PFSK-1 (cell line): Measurements from ENCODE around the gene TIGD7.

Experiments
- FOXP2 ChIP-seq: optimal IDR thresholded peaks from 2 replicates; pipeline ENCODE3; 2011; ENCODE audit warnings: borderline replicate concordance, control low read depth, inconsistent platforms; ENCODE audit not compliant: insufficient read depth; ENCODE audit errors: extremely low read length, extremely low read depth
- POLR2AphosphoS5 ChIP-seq: IDR thresholded peaks from 2 replicates; pipeline ENCODE4 v1.6.1; 2012; ENCODE audit warnings: low read depth, mild to moderate bottlenecking, control low read depth, low read length, moderate library complexity
- REST ChIP-seq, 2 experiments: IDR thresholded peaks; 2 replicates each; pipeline versions ENCODE4 v1.6.1 to v1.8.0; 2011 to 2012; ENCODE audit warnings: low read depth in 2 of 2, low read length in 2 of 2, control low read depth in 1 of 2, inconsistent platforms in 1 of 2, mild to moderate bottlenecking in 1 of 2, moderate library complexity in 1 of 2; ENCODE audit not compliant: insufficient read depth in 1 of 2
- SIN3A ChIP-seq: IDR thresholded peaks from 2 replicates; pipeline ENCODE4 v1.6.1; 2012; ENCODE audit warnings: mild to moderate bottlenecking, low read length, moderate library complexity, borderline replicate concordance; ENCODE audit not compliant: insufficient read depth
- TAF1 ChIP-seq: IDR thresholded peaks from 2 replicates; pipeline ENCODE4 v1.6.1; 2012; ENCODE audit warnings: low read length, control low read depth, borderline replicate concordance; ENCODE audit not compliant: insufficient read depth

TIGD7 gene

GRCh38 chr16:3276679-3277078 is 28.6 kb downstream of the TIGD7 start:
- TF ChIP-seq POLR2AphosphoS5 (no peak), TAF1 (no peak), REST (IDR thresholded peaks at IDR 0.05; ENCODE audit: insufficient read depth in 1 of 2, low read depth in 2 of 2, low read length in 2 of 2) (no peak), FOXP2 (no peak), SIN3A (no peak)

GRCh38 chr16:3274947-3275346 is 30.3 kb downstream of the TIGD7 start:
- TF ChIP-seq SIN3A, result no peak

GRCh38 chr16:3274490-3274889 is 30.7 kb downstream of the TIGD7 start:
- TF ChIP-seq TAF1 (no peak), FOXP2 (no peak), SIN3A (no peak), POLR2AphosphoS5 (no peak), REST (IDR thresholded peaks at IDR 0.05; ENCODE audit: insufficient read depth in 1 of 2, low read depth in 2 of 2, low read length in 2 of 2) (no peak)

- no peak for TF ChIP-seq FOXP2
- TF ChIP-seq TAF1, result no peak
- TF ChIP-seq REST (IDR thresholded peaks at IDR 0.05; ENCODE audit: insufficient read depth in 1 of 2, low read depth in 2 of 2, low read length in 2 of 2), result no peak
- TF ChIP-seq POLR2AphosphoS5, result no peak
- no peak for TF ChIP-seq SIN3A
Measured at GRCh38 chr16:3268294-3268693, 36.9 kb downstream of the TIGD7 start.

- no peak for TF ChIP-seq FOXP2
- TF ChIP-seq REST (IDR thresholded peaks at IDR 0.05; ENCODE audit: insufficient read depth in 1 of 2, low read depth in 2 of 2, low read length in 2 of 2), result no peak
- TF ChIP-seq TAF1, result no peak
- TF ChIP-seq POLR2AphosphoS5, result no peak
Measured at GRCh38 chr16:3266873-3267537, 38.2 kb downstream of the TIGD7 start.
